ENCODE data around the gene ENDOD1.

DNA sequence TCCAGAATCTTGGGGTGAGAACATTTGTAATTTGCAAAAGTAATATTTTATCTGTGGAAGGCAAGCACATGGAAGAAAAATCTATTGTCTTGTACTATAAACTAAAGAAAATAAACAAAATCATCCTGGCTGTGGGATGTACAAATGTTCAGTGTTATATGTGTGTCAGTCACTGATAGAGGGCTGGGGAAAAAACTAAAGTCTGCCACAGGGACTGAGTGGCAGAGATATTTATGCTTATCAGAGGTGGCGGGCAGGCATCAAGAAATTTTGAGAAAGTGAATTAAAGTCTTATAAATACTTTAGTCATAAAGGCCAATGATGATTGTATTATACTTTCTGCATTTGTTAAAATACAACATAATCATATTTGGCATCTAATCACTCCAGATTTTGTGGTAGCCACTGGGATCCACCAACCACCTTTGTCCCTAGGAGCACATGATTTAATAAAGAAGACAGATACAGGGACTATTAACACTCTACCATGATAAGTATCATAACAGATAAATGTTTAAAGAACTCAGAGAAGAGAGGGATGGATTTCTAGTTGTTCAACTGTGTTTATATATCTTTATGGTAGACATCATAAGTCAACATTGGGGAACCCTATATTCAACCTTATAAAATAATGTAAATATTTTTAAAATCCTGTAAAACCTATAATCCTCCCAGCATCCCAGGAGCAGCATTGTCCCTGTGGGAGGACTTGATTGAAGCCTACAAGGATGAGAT, 2.6 kb upstream of the ENDOD1 start:
- TF ChIP-seq, protein P1, sequence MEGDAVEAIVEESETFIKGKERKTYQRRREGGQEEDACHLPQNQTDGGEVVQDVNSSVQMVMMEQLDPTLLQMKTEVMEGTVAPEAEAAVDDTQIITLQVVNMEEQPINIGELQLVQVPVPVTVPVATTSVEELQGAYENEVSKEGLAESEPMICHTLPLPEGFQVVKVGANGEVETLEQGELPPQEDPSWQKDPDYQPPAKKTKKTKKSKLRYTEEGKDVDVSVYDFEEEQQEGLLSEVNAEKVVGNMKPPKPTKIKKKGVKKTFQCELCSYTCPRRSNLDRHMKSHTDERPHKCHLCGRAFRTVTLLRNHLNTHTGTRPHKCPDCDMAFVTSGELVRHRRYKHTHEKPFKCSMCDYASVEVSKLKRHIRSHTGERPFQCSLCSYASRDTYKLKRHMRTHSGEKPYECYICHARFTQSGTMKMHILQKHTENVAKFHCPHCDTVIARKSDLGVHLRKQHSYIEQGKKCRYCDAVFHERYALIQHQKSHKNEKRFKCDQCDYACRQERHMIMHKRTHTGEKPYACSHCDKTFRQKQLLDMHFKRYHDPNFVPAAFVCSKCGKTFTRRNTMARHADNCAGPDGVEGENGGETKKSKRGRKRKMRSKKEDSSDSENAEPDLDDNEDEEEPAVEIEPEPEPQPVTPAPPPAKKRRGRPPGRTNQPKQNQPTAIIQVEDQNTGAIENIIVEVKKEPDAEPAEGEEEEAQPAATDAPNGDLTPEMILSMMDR (conservative IDR thresholded peaks at IDR 0.05), result no peak
- no peak for TF ChIP-seq ZFX (IDR thresholded peaks at IDR 0.05)
